Effector CD4-positive, alpha-beta T cell (primary cell): ENCODE data around the gene PLSCR1.
"Not testable (repeated sequence)": the region's sequence is repeated elsewhere in the genome, so short reads cannot be mapped to it uniquely, and the experiment has no call there.

Experiments
- DNase-seq: peaks from one replicate; pipeline ENCODE4 v3.0.0-alpha.2; 2020

Gene PLSCR1

GRCh38 chr3:146511402-146512134 lies 32.8 kb downstream of the PLSCR1 start:
- DNase-seq: no peak

GRCh38 chr3:146507331-146508120 lies 36.9 kb downstream of the PLSCR1 start:
- no peak for DNase-seq

GRCh38 chr3:146505516-146505915 lies 38.9 kb downstream of the PLSCR1 start:
- DNase-seq: no peak

DNA sequence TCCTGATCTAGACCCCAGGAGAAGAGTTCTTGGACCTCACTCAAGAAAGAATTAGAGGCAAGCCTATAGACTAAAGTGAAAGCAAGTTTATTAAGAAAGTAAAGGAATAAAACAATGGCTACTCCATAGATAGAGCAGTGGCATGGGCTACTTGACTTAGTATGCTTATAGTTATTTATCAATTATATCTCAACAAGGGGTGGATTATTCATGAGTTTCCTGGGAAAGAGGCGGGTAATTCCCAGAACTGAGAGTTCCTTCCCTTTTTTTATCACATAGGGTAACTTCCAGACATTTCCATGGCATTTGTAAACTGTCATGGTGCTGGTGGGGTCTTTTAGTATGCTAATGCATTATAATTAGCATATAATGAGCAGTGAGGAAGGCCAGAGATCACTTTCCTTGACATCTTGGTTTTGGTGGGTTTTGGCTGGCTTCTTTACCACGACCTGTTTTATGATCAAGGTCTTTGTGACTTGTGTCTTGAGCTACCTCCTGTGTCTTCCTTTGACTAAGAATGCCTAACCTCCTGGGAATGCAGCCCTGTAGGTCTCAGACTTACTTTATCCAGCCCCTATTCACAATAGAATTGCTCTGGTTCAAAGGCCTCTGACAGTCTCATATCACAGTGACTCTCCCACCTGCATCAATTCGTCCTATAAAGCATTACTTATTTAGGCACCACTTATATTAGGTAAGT lies 39.8 kb downstream of the PLSCR1 start:
- DNase-seq: no peak

DNA sequence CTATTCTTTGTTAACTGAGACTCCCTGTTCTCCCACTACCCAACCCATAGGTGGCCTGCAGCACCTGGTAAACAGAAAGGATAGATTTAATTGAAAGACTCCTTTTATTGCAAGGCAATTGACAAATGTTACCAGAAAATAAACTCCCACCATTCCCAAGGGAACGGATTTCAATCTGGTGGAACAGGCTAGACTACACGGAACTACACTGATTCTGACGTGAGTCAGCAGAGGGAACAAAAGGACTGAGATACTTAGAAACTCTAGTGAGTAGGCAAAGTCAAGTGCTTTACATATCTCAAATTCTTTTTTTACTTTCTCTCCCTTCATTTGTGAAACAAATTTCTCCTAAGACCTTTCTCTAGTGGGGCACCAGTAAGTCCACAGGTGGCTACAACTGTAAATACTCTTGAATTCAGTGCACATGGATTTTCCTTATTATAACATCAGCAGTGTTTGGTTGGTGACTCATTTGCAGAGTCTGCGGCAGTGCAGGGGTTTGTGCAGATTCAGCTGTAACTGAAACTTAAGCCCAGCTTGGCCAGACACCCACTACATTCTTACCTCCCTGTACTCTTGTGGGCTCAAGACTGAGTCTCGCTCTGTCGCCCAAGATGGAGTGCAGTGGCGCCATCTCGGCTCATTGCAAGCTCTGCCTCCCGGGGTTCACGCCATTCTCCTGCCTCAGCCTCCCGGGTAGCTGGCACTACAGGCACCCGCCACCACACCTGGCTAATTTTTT lies 40.8 kb downstream of the PLSCR1 start:
- DNase-seq: no peak

DNA sequence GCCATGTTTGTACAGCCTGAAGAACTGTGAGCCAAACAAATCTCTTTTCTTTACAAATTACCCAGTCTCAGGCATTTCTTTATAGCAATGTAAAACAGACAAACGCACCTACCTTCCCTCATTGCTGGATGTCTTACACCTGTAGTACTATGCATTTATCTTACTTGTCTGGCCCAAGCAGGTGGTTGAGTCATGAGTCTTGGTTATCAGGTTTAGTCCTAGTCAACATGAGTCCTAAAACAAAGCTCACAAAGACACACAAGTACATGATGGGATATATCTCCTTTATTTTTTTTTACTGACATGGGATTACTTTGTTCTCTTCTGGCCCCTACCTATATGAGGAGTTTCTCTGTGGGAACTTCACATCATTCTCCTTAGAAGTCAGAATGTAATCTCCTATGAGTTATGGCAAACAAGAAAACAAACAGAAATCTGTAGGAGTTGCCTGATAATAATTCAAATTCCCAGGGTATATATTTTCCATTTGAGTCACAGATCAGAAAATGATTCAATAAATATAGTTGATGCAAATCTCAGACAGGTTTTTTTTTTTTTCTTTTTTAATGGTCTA lies 41.4 kb downstream of the PLSCR1 start:
- DNase-seq: no peak

GRCh38 chr3:146501752-146502151 lies 42.7 kb downstream of the PLSCR1 start:
- no peak for DNase-seq

DNA sequence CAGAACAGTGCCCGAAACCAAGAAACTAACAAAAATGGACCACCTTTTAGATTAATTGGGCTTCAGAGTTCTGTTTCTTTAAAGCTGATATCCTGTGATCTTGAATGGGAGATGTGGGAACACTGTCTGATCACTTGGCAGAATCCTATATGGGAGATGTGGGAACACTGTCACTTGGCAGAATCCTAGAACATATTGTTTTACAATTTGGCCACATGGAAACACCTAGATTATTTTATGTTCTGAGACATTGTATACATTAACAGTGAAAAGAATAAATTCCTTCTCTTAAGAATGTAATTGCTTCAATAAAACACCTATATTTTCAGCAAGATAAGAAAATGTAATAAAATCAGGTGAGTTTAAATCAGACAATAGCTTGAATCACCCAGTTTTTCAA lies 44.7 kb downstream of the PLSCR1 start:
- no peak for DNase-seq

DNA sequence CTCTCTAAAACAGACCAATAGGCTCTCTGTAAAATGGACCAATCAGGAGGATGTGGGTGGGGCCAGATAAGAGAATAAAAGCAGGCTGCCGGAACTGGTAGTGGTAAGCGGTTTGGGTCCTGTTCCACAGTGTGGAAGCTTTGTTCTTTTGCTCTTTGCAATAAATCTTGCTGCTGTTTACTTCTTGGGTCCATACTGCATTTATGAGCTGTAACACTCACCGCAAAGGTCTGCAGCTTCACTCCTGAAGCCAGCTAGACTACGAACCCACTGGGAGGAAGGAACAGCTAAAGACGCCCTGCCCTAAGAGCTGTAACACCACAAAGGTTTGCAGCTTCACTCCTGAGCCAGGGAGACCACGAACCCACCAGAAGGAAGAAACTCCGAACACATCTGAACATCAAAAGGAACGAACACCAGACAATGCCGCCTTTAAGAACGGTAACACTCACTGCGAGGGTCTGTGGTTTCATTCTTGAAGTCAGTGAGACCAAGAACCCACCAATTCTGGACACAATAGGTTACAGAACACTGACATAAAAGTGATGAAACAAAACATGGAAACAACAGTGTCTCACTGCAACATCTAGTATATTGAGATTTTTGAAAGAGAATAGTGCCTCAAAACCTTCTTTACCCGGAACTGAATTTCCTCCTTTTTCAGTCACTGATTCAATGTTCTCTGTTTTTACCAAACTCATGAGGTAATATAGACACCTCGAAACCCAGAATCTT lies 46.2 kb downstream of the PLSCR1 start:
- no peak for DNase-seq

- DNase-seq: not testable (repeated sequence)
Measured at GRCh38 chr3:146497145-146497843, 47.1 kb downstream of the PLSCR1 start.

DNA sequence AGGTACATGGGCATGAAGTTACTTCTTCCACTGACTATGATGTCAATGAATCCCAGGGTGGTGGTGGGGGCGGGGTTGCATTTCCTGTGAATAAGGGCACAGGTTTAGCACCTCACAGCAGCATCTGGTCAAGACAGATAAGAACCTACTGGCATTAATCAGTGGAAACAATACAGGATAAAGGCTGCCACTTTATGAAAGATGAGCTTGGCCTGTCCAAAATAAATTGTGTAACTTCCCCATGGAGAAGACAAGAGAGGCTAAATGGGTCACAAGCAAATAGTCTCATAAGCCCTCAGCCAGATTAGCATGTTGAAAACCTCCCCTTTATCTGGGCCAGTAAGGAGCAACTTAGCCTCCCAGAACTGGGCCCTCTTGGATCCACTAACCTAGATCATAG lies 47.7 kb downstream of the PLSCR1 start:
- DNase-seq: no peak

DNA sequence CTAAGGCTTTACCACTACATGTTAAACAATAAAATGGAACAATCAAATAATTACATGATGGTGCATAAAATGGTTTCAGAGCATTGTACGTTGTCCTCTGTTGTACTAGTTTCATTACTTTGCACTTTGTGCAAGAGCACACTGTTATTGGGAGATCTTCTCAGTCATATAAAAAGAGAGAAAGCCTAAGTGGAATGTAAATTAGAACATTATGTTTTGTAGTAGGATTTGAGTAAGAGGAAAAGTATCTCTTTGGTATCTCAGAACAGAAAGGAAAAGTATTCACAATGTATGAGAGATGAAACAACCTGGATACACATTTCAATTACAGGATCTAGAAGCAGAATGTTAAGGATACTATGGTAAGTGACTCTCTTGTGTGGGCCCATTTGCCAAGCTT lies 48.2 kb downstream of the PLSCR1 start:
- no peak for DNase-seq

DNA sequence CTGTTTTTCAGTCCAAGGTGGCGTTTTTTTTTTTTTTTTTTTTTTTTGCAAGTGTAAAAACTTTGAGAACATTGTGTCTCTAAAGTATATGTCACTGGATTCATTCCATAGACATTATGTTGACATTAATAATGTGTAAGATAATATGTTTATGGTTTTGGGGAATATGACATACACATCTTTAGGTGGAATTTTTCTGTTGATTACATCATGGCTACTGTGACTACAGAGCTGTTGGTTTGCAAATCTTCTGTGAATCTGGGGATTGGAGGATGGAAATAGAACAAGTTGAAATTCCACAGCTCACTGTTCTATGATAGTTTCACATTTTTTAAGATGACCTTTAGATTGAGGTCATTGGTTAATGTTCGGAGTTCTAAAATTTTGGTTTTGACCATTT lies 50.6 kb downstream of the PLSCR1 start:
- no peak for DNase-seq

DNA sequence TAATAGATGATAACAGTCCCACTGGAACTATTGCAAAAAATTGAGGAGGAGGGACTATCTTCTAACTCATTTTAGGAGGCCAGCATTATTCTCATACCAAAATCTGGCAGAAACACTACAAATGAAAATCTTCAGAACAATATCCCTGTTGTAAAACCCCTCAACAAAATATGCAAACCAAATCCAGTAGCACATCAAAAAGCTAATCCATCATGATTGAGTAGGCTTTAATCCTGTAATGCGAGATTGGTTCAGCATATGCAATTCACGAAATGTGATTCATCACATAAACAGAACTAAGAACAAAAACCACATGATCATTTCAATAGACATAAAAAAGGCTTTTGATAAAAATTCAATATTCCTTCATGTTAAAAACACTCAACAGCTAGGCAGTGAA lies 51.2 kb downstream of the PLSCR1 start:
- no peak for DNase-seq

DNA sequence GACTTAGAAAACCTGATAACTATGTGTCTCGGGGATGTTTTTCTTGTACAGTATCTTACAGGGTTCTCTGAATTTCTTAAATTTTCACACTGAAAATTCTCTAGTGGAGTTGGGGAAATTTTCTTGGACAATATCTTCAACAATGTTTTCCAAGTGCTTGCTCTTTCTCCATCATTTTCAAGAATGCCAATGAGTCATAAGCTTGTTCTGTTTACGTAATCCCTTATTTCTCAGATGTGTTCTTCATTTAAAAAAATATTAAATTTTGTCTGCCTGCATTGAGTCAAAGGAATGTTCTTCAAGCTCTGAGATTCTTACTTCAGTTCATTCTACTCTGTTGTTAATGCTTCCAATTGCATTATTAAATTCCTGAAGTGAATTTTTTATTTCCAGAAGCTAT lies 53.1 kb downstream of the PLSCR1 start:
- DNase-seq: no peak

- DNase-seq: no peak
Measured at GRCh38 chr3:146485297-146485696, 59.1 kb downstream of the PLSCR1 start.

- no peak for DNase-seq
Measured at GRCh38 chr3:146476094-146476740, 68.2 kb downstream of the PLSCR1 start.

GRCh38 chr3:146474976-146475375 lies 69.4 kb downstream of the PLSCR1 start:
- DNase-seq: not testable (repeated sequence)

DNA sequence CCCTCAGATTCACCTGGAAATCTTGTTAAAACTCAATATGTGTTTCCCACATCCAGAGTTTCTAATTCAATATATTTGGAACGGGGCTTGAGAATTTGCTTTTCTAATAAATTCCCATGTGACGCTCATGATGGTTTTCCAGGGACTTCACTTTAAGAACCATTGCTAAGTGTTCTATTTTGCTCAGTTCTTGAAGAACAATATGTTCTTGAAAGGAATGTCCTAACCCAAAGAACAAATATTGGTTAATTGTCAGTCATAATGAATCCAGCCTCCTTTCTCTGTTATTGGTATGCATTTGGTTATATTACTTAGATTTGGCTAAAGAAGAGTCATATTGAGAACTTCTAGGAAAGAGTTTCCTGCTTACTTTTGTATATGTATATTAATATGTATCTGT lies 70.7 kb downstream of the PLSCR1 start:
- DNase-seq: no peak

- no peak for DNase-seq
Measured at GRCh38 chr3:146472611-146473010, 71.8 kb downstream of the PLSCR1 start.

GRCh38 chr3:146471012-146471411 lies 73.4 kb downstream of the PLSCR1 start:
- no peak for DNase-seq
